ENCODE results near the gene UBAC1.

UBAC1 gene

GRCh38 chr9:135993765-135994500 lies 32.8 kb upstream of the UBAC1 start:
- no peak for DNase-seq (ENCODE audit: low read depth, low spot score)

GRCh38 chr9:135993409-135993742 lies 32.2 kb upstream of the UBAC1 start:
- no peak for DNase-seq (ENCODE audit: low read depth, low spot score)

GRCh38 chr9:135992486-135993408 lies 31.6 kb upstream of the UBAC1 start:
- DNase-seq (ENCODE audit: low read depth, low spot score), result peak; percentile 87

GRCh38 chr9:135991771-135992170 lies 30.6 kb upstream of the UBAC1 start:
- DNase-seq (ENCODE audit: low read depth, low spot score), result no peak

GRCh38 chr9:135990468-135991429 lies 29.6 kb upstream of the UBAC1 start:
- DNase-seq (ENCODE audit: low read depth, low spot score), result peak; percentile 88

- DNase-seq (ENCODE audit: low read depth, low spot score), result no peak
These were observed 28.7 kb upstream of the UBAC1 start for GRCh38 chr9:135989722-135990467.

- no peak for DNase-seq (ENCODE audit: low read depth, low spot score)
These were observed 28.0 kb upstream of the UBAC1 start for GRCh38 chr9:135989157-135989556.

- DNase-seq (ENCODE audit: low read depth, low spot score), result no peak
These were observed 27.3 kb upstream of the UBAC1 start for GRCh38 chr9:135988493-135988892.

GRCh38 chr9:135987838-135988404 lies 26.7 kb upstream of the UBAC1 start:
- no peak for DNase-seq (ENCODE audit: low read depth, low spot score)

GRCh38 chr9:135986605-135987004 lies 25.4 kb upstream of the UBAC1 start:
- DNase-seq (ENCODE audit: low read depth, low spot score), result no peak

- DNase-seq (ENCODE audit: low read depth, low spot score), result no peak
These were observed 24.7 kb upstream of the UBAC1 start for GRCh38 chr9:135985889-135986288.

GRCh38 chr9:135985459-135985774 lies 24.2 kb upstream of the UBAC1 start:
- DNase-seq (ENCODE audit: low read depth, low spot score), result no peak

GRCh38 chr9:135984072-135984710 lies 23.0 kb upstream of the UBAC1 start:
- no peak for DNase-seq (ENCODE audit: low read depth, low spot score)

GRCh38 chr9:135983208-135984071 lies 22.3 kb upstream of the UBAC1 start:
- no peak for DNase-seq (ENCODE audit: low read depth, low spot score)

GRCh38 chr9:135982499-135983207 lies 21.5 kb upstream of the UBAC1 start:
- no peak for DNase-seq (ENCODE audit: low read depth, low spot score)

- no peak for DNase-seq (ENCODE audit: low read depth, low spot score)
These were observed 19.9 kb upstream of the UBAC1 start for GRCh38 chr9:135980926-135981630.

- no peak for DNase-seq (ENCODE audit: low read depth, low spot score)
These were observed 18.5 kb upstream of the UBAC1 start for GRCh38 chr9:135979547-135980166.
